ENCODE data around the gene RNASET2.

RNASET2 gene

DNA sequence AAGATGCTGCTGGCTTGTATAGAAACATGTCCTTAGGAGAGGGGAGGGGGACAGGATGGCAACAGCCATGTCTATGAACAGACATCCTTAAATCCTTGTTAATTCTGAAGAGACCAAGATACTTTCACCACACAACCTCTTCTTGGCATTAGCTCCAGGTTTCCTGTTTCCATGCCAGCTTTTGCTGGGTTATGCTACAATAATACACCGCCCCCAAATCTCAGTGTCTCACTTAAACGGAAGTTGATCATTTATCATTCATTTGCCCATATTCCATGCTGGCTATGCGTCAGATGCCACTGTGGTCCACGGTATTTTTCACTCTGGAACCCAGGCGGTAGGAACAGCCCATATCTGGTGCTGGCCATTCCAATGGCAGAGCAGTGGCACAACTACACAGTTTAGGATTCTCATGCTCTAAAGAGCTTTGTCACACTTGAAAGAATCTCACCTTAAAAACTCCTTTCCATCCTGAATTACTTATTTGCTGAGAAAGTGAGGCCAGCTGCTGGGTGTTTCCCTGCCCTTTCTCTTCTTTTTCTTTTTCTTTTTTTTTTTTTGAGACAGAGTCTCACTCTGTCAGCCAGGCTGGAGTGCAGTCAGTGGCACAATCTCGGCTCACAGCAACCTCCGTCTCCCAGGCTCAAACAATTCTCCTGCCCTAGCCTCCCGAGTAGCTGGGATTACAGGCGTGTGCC, 3.7 kb upstream of the RNASET2 start:
- no peak for DNase-seq (ENCODE audit: low read depth in 2 of 2)
- TF ChIP-seq, protein P1, sequence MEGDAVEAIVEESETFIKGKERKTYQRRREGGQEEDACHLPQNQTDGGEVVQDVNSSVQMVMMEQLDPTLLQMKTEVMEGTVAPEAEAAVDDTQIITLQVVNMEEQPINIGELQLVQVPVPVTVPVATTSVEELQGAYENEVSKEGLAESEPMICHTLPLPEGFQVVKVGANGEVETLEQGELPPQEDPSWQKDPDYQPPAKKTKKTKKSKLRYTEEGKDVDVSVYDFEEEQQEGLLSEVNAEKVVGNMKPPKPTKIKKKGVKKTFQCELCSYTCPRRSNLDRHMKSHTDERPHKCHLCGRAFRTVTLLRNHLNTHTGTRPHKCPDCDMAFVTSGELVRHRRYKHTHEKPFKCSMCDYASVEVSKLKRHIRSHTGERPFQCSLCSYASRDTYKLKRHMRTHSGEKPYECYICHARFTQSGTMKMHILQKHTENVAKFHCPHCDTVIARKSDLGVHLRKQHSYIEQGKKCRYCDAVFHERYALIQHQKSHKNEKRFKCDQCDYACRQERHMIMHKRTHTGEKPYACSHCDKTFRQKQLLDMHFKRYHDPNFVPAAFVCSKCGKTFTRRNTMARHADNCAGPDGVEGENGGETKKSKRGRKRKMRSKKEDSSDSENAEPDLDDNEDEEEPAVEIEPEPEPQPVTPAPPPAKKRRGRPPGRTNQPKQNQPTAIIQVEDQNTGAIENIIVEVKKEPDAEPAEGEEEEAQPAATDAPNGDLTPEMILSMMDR (IDR thresholded peaks at IDR 0.05; ENCODE audit: low read depth, low read length): no peak
- H3K4me3 ChIP-seq (replicated peaks in 1 of 2; ENCODE audit: low read depth in 2 of 2, low read length in 2 of 2): no peak overlapping the region

DNA sequence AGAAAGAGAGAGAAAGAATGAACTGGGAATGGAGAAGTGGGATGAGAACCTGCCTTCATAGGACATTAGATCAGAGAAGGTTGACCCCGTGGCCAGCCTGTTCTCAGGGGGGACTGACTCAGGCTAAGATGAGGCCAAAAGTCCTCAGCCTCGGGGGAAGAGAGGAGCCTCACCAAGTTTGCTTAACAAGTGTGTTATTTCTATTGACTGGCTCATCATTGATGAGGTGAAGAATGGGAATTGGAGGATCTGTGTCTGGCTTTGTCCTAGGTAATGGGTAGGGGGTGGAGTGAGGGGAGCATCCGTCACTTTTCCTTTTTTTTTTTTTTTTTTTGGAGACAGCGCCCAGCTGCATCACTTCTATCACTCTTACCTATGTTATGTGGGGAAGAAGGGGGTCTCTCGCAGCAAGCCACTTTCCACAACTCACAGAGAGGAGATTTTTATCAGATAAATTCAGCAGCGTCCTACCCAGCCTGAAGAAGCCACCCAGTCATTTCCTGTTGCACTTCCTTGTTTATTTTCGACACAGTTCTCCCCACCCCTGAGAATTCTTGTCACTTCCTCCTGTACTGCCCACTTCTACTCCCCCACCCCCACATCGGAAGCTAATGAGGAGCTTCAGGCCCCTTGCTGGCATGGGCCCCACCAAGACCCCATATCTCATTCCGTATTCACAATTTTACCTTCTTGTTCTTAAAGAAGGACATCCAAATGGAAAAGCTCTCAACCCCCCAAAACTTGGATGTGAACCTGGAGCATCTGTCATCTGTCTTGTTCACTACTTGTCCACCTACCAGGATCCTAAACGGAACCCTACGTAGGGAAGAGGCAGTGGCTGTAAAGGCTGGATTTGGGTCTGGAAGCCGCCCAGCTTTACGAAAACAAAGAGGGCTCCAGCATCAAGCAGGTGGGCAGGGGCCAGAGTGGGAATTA, 2.8 kb upstream of the RNASET2 start:
- peak in 1 of 2 donors; percentile 41 for DNase-seq (ENCODE audit: low read depth in 2 of 2)

DNA sequence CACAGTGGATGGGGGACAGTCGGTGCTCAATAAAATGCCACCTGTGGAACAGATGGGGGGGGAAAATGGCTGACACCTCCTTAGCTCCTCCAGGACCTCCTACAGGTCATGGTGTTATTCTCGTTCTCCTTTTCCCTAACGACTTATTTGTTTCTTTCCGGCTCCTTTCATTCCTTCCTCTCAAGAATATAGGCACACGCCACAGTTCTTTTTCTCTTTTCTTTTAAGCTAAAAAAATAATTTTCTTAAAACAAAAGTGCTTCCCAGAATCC, 1.4 kb upstream of the RNASET2 start:
- TF ChIP-seq, protein P1 (IDR thresholded peaks at IDR 0.05; ENCODE audit: low read depth, low read length): no peak
- no peak overlapping the region for H3K4me3 ChIP-seq (replicated peaks in 1 of 2; ENCODE audit: low read depth in 2 of 2, low read length in 2 of 2)
- no peak for DNase-seq (ENCODE audit: low read depth in 2 of 2)

More for the DNA sequence above, 2.8 kb upstream of the RNASET2 start:
- no peak overlapping the region for H3K4me3 ChIP-seq (replicated peaks in 1 of 2; ENCODE audit: low read depth in 2 of 2, low read length in 2 of 2)
- TF ChIP-seq, protein P1 (IDR thresholded peaks at IDR 0.05; ENCODE audit: low read depth, low read length): no peak

GRCh38 chr6:166957087-166957804, 896 bp upstream of the RNASET2 start:
- TF ChIP-seq, protein P1 (IDR thresholded peaks at IDR 0.05; ENCODE audit: low read depth, low read length): no peak
- DNase-seq (ENCODE audit: low read depth in 2 of 2): no peak

GRCh38 chr6:166955865-166956443, 396 bp downstream of the RNASET2 start:
- peak overlapping the region; percentile 62 to 79 for H3K4me3 ChIP-seq (replicated peaks in 1 of 2; ENCODE audit: low read depth in 2 of 2, low read length in 2 of 2)
- TF ChIP-seq, protein P1 (IDR thresholded peaks at IDR 0.05; ENCODE audit: low read depth, low read length): no peak
- no peak for DNase-seq (ENCODE audit: low read depth in 2 of 2)

More at GRCh38 chr6:166957087-166957804, 896 bp upstream of the RNASET2 start:
- H3K4me3 ChIP-seq (replicated peaks in 1 of 2; ENCODE audit: low read depth in 2 of 2, low read length in 2 of 2): peak overlapping the region; percentile 69 to 79

- no peak for DNase-seq (ENCODE audit: low read depth in 2 of 2)
- H3K4me3 ChIP-seq (replicated peaks in 1 of 2; ENCODE audit: low read depth in 2 of 2, low read length in 2 of 2): peak overlapping the region; percentile 62 to 79
- TF ChIP-seq, protein P1 (IDR thresholded peaks at IDR 0.05; ENCODE audit: low read depth, low read length): no peak
These were observed 1.1 kb downstream of the RNASET2 start for GRCh38 chr6:166955121-166955864.
